ENCODE data around the gene CAMTA1. TPM values are rescaled to one million over a fixed set of nuclear protein-coding genes. Genes with fewer than 3 reads are reported as not detected.
"Not testable (repeated sequence)": the region's sequence is repeated elsewhere in the genome, so short reads cannot be mapped to it uniquely, and the experiment has no call there.

Gene CAMTA1
- total RNA-seq, 1 donor from 2014 or later = 77.6 TPM

- no peak overlapping the region for H2AFZ ChIP-seq (ENCODE audit: low read depth, low read length)
- H3K9me3 ChIP-seq (ENCODE audit: insufficient read depth, low read depth, low read length) = no peaks in the 10 kb centered on the region
- H3K27me3 ChIP-seq (ENCODE audit: insufficient read depth, low read length) = no peaks in the 10 kb centered on the region
- no peak overlapping the region for H3K4me3 ChIP-seq (ENCODE audit: insufficient read depth, low read depth, low read length)
- no peak overlapping the region for H3K4me3 Mint-ChIP-seq (ENCODE audit: unreplicated experiment)
- FAIRE-seq (no peak), DNase-seq (ENCODE audit: low read depth) (no peak)
- no peak overlapping the region for H3K9ac ChIP-seq (ENCODE audit: low read length)
- no peaks in the 10 kb centered on the region for H3K4me1 Mint-ChIP-seq (ENCODE audit: low read depth, unreplicated experiment)
- no peak overlapping the region for H3K4me2 ChIP-seq (ENCODE audit: low read length)
- no peaks in the 10 kb centered on the region for H4K20me1 ChIP-seq (ENCODE audit: insufficient read depth, low read length)
- no peaks in the 10 kb centered on the region for H3K4me1 ChIP-seq (ENCODE audit: insufficient read depth, low read length)
- H3K27ac Mint-ChIP-seq (ENCODE audit: unreplicated experiment) = no peak overlapping the region
- no peak overlapping the region for H3K27ac ChIP-seq (ENCODE audit: low read depth, low read length)
- no peaks in the 10 kb centered on the region for H3K36me3 ChIP-seq (ENCODE audit: insufficient read depth, low read length)
- H3K79me2 ChIP-seq (ENCODE audit: insufficient read depth, low read length) = no peaks in the 10 kb centered on the region
- H3K27me3 Mint-ChIP-seq (ENCODE audit: low read depth, unreplicated experiment) = peaks cover 7% of the 10 kb centered on the region
- H3K36me3 Mint-ChIP-seq (ENCODE audit: low read depth, unreplicated experiment) = no peaks in the 10 kb centered on the region
- no peak for TF ChIP-seq EZH2 (IDR thresholded peaks at IDR 0.05; ENCODE audit: insufficient read depth, low read length)
- TF ChIP-seq, protein P1, sequence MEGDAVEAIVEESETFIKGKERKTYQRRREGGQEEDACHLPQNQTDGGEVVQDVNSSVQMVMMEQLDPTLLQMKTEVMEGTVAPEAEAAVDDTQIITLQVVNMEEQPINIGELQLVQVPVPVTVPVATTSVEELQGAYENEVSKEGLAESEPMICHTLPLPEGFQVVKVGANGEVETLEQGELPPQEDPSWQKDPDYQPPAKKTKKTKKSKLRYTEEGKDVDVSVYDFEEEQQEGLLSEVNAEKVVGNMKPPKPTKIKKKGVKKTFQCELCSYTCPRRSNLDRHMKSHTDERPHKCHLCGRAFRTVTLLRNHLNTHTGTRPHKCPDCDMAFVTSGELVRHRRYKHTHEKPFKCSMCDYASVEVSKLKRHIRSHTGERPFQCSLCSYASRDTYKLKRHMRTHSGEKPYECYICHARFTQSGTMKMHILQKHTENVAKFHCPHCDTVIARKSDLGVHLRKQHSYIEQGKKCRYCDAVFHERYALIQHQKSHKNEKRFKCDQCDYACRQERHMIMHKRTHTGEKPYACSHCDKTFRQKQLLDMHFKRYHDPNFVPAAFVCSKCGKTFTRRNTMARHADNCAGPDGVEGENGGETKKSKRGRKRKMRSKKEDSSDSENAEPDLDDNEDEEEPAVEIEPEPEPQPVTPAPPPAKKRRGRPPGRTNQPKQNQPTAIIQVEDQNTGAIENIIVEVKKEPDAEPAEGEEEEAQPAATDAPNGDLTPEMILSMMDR (IDR thresholded peaks at IDR 0.05; ENCODE audit: insufficient read depth, low read depth, low read length) = no peak
- H3K9me3 Mint-ChIP-seq (ENCODE audit: unreplicated experiment) = peaks cover 3% of the 10 kb centered on the region
Observed at GRCh38 chr1:7410156-7410555, 624.9 kb downstream of the CAMTA1 start.

DNA sequence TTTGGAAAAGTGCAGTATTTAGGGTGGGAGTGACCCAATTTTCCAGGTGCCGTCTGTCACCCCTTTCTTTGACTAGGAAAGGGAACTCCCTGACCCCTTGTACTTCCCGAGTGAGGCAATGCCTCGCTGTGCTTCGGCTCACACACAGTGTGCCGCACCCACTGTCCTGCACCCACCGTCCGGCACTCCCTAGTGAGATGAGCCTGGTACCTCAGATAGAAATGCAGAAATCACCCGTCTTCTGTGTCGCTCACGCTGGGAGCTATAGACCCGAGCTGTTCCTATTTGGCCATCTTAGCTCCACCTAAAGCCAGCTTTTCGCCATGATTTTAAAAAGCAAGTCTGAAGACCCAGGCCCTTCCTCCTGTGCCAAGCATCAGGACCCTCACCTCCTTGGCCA lies 632.4 kb downstream of the CAMTA1 start:
- DNase-seq (ENCODE audit: low read depth); H3K4me1 Mint-ChIP-seq (ENCODE audit: low read depth, unreplicated experiment); H3K27me3 Mint-ChIP-seq (ENCODE audit: low read depth, unreplicated experiment); H3K79me2 ChIP-seq (ENCODE audit: insufficient read depth, low read length); H3K27ac Mint-ChIP-seq (ENCODE audit: unreplicated experiment); H3K9ac ChIP-seq (ENCODE audit: low read length); H3K36me3 Mint-ChIP-seq (ENCODE audit: low read depth, unreplicated experiment); H3K27me3 ChIP-seq (ENCODE audit: insufficient read depth, low read length); H3K4me2 ChIP-seq (ENCODE audit: low read length); H3K4me1 ChIP-seq (ENCODE audit: insufficient read depth, low read length); H3K36me3 ChIP-seq (ENCODE audit: insufficient read depth, low read length); H4K20me1 ChIP-seq (ENCODE audit: insufficient read depth, low read length); H3K4me3 ChIP-seq (ENCODE audit: insufficient read depth, low read depth, low read length); H3K27ac ChIP-seq (ENCODE audit: low read depth, low read length); FAIRE-seq; H2AFZ ChIP-seq (ENCODE audit: low read depth, low read length); H3K4me3 Mint-ChIP-seq (ENCODE audit: unreplicated experiment); H3K9me3 ChIP-seq (ENCODE audit: insufficient read depth, low read depth, low read length): not testable (repeated sequence)
- peaks cover 26% of the 10 kb centered on the region for H3K9me3 Mint-ChIP-seq (ENCODE audit: unreplicated experiment)

- Mint-ChIP-seq H3K4me1 (ENCODE audit: low read depth, unreplicated experiment) (peaks cover 9% of the 10 kb centered on the region), H3K27me3 (ENCODE audit: low read depth, unreplicated experiment) (peaks cover 5% of the 10 kb centered on the region), H3K4me3 (ENCODE audit: unreplicated experiment) (peak overlapping the region; percentile 27), H3K36me3 (ENCODE audit: low read depth, unreplicated experiment) (peaks cover 2% of the 10 kb centered on the region), H3K27ac (ENCODE audit: unreplicated experiment) (no peak overlapping the region), H3K9me3 (ENCODE audit: unreplicated experiment) (peaks cover 26% of the 10 kb centered on the region)
- Histone ChIP-seq H3K9ac (ENCODE audit: low read length) (no peak overlapping the region), H3K36me3 (ENCODE audit: insufficient read depth, low read length) (no peaks in the 10 kb centered on the region), H3K27me3 (ENCODE audit: insufficient read depth, low read length) (no peaks in the 10 kb centered on the region), H3K9me3 (ENCODE audit: insufficient read depth, low read depth, low read length) (no peaks in the 10 kb centered on the region), H3K4me3 (ENCODE audit: insufficient read depth, low read depth, low read length) (no peak overlapping the region), H3K79me2 (ENCODE audit: insufficient read depth, low read length) (no peaks in the 10 kb centered on the region), H3K4me1 (ENCODE audit: insufficient read depth, low read length) (no peaks in the 10 kb centered on the region), H3K27ac (ENCODE audit: low read depth, low read length) (no peak overlapping the region), H4K20me1 (ENCODE audit: insufficient read depth, low read length) (no peaks in the 10 kb centered on the region), H2AFZ (ENCODE audit: low read depth, low read length) (no peak overlapping the region), H3K4me2 (ENCODE audit: low read length) (no peak overlapping the region)
- FAIRE-seq (no peak), DNase-seq (ENCODE audit: low read depth) (no peak)
- TF ChIP-seq, protein P1 (IDR thresholded peaks at IDR 0.05; ENCODE audit: insufficient read depth, low read depth, low read length) = no peak
- no peak for TF ChIP-seq EZH2 (IDR thresholded peaks at IDR 0.05; ENCODE audit: insufficient read depth, low read length)
Observed at GRCh38 chr1:7418442-7419080, 633.3 kb downstream of the CAMTA1 start.

Measured in astrocyte (in vitro differentiated cells and primary cell).